ENCODE measurements around the gene EFCAB12.

DNA sequence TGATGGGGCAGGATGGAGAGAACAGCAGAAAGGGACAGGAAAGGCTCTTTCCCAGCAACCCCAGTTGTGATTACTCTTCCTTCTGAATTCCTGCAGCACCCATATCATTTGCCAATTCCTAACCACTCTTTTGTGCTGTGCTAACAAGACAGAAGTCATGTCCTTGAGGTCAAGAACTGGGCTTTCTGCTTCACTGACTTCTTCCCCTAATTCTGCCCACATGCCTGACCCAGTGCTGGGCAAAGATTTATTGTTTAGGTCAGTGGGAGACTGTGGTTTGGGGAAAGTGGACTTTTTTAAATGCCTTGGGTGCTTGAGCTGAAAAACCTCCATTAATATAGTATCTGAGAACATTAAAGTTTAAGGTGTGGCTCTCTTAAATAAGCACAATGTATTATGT, 4.2 kb upstream of the EFCAB12 start:
- TF ChIP-seq EZH2phosphoT487 (IDR thresholded peaks at IDR 0.05; ENCODE audit: borderline replicate concordance, low read depth, low read length) = no peak
- TF ChIP-seq, protein P1, sequence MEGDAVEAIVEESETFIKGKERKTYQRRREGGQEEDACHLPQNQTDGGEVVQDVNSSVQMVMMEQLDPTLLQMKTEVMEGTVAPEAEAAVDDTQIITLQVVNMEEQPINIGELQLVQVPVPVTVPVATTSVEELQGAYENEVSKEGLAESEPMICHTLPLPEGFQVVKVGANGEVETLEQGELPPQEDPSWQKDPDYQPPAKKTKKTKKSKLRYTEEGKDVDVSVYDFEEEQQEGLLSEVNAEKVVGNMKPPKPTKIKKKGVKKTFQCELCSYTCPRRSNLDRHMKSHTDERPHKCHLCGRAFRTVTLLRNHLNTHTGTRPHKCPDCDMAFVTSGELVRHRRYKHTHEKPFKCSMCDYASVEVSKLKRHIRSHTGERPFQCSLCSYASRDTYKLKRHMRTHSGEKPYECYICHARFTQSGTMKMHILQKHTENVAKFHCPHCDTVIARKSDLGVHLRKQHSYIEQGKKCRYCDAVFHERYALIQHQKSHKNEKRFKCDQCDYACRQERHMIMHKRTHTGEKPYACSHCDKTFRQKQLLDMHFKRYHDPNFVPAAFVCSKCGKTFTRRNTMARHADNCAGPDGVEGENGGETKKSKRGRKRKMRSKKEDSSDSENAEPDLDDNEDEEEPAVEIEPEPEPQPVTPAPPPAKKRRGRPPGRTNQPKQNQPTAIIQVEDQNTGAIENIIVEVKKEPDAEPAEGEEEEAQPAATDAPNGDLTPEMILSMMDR (conservative IDR thresholded peaks at IDR 0.05; ENCODE audit: low read length) = no peak
